Stimulated activated CD8-positive, alpha-beta memory T cell treated with anti-CD3 and anti-CD28 coated beads, Interleukin-7, amount 100 ng/mL, for 1 hour (primary cell): ENCODE results near the gene CFAP92.

Source experiments
- DNase-seq, 2 donors: peaks; one replicate each; pipeline ENCODE4 v3.0.0-alpha.2; 2020; ENCODE audit warnings: low read depth in 2 of 2

The CFAP92 gene

DNA sequence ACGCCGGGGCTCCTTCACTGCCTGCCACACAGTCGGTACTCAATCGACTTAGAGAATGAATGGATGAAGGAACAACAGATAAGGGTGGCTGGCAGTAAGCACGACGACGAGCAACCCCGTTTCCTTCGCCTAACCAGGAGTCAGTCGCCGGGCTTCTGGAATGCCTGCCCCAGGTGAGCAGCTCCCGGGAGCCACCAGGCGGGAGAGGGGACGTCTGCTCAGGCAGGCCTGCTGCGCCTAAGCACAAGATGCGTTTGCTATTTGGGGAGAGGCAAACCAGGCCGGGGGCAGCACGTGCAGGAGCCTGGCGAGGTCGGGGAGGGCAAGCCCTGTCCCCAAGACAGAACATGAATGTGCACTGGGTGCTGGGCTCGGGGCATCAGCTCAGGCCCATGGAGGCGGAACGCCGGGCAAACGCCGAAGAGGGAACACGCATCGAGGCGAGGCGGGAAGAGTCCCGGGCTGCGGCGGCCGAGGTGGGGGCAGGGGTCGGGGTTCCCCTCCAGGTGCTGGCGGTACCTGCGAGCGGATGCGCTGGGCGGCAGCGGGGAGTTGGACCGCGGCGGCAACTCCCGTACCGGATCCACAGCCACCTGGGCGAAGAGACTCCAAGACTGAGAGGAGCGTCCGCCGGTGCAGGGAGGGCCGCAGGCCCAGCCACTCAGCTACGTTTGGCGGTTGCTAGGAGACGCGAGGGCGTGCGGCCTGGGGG, at the start of gene CFAP92:
CFAP92 (minus strand) TSS at position 616 of the 712 bp plus-strand sequence. CDS start 772 bp downstream, outside the sequence.
- peak; percentile 85 for DNase-seq

DNA sequence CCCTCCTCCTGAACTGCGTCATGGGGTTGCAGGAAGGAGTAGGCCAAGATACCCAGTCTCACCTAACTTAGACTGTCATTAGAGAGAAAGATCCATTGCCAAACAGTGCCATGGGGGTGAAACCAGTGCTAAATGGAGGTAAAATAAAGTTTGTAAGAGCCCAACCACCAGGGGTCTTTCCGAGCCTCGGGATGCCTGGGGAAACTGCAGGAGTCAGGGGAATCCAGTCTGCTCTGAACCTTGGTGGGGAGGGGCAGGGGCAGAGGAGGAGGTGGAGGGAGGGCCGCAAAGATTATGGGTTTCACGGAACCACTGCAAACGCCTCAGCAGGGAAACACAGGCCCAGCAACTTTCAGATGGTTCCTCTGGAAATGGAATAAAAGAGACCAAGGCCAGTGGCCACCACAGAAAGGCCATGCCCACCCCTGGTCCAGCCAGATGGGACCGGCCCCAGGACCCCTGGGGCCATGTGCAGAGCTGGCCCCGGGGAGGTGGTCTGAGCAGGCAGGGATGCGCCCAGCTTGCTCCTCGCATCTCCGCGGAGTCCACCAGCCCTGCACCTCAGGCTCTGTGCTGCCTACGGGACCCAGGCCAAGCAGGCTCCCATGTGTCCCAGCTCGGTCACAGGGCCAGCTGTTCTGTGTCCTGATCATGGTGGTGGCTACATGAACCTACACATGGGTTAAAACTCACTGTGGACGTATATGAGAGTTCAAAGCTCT, 46.9 kb upstream of the CFAP92 start:
- DNase-seq, result no peak

DNA sequence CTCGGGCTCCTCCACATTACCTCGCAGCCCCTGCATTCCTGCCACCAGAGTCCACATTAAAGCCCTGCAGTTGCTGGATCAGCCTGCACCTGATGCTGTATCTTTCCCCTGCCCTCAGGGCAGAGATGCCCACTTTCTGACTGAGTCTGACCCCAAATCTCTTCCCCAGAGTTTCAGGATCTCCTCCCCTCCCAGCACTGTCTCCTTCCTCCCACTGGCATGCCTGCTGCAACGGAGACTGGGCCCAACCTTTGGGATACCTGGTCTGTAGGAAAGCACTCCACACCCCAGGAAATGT, 46.1 kb upstream of the CFAP92 start:
- no peak for DNase-seq

DNA sequence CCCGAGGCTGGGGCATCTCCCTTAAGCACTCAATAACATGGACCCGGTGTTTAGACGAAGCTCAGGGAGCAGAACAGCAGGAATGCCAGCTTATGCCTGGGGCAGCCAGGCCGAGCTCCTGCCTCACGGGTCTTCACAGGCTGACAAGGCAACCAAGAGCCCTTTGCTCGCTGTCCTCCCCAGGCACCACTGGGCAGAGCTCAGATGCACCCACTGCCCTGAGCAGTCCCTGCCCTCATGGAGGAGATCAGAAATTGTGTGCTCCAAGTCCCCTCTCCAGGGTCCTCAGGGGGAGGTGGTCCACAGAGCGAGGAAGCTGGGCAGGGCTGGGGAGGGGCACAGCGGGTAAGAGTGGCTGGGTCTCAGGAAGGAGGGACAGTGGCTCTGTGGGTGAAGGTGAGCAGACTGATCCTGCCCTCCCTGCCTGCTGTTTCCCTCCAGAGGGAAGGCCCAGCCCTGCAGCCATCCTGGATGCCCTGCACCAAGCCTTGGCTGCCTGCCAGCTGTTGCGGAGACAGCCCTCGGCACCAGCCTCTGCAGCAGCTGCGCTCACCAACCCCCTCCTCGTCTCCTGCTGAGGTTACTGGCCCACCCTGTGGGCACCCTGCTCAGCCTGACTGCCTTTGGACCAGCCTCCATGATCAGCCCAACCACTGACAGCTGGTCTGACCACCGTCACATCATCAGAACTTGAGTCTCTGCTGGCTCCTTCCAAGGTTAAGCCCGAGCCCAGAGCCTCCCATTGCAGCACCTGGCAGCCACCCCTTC, 45.6 kb upstream of the CFAP92 start:
- DNase-seq, result no peak

GRCh38 chr3:129038121-129038855, 44.4 kb upstream of the CFAP92 start:
- no peak for DNase-seq

GRCh38 chr3:129037093-129037419, 43.2 kb upstream of the CFAP92 start:
- no peak for DNase-seq

GRCh38 chr3:129036222-129037092, 42.6 kb upstream of the CFAP92 start:
- DNase-seq, result no peak

GRCh38 chr3:129035360-129036221, 41.7 kb upstream of the CFAP92 start:
- DNase-seq, result no peak

DNA sequence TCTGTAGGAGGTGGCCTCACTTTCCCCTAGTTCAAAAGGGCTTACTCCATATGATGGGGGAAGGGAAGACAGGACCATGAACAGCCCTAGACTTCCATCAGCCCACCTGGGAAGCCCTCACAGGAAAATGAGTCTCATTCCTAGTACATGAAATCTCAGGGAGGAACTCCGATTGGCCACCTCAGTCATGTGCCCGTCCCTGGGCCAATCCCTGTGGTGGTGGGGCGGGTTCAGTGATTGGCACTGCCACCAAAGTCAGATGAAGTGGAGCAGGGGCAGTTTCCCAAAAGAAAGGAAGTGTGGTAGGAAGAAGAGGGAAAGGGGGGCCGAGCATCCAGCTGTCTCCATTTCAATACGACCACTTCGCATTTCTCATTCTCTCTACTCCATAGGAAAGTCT, 40.8 kb upstream of the CFAP92 start:
- no peak for DNase-seq

DNA sequence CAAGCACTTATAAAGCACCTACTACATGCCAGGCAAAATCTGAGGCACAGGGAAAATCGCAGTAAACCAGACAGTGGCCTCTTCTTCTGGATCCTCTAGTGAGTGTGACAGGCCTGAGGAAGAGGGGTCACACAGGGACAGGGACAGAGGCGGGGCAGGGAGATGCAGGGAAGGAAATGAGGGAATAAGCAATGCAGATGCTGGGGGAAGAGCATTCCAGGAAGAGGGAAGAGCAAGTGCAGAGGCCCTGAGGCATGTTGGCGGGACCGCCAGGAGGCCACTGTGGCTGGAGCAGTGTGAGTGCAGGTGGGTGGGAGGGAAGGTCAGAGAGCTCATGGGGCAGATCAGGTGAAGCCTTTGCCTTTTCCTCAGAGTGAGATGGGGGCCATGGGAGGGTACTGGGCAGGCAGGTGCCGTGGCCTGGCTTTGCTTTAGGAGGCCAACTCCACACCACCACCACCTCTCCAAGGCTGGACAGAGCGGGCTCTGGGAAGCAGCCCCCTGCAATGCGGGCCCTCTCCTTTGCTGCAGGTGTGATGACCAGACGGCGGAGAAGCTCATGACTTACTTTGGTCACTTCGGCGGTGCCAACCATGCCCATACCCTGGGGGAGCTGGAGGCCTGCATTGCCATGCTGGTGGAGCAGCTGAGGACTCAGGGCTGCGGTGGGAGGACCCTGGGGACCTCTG, 39.9 kb upstream of the CFAP92 start:
- no peak for DNase-seq

- DNase-seq, result no peak
These were observed 39.3 kb upstream of the CFAP92 start for GRCh38 chr3:129033151-129033550.

DNA sequence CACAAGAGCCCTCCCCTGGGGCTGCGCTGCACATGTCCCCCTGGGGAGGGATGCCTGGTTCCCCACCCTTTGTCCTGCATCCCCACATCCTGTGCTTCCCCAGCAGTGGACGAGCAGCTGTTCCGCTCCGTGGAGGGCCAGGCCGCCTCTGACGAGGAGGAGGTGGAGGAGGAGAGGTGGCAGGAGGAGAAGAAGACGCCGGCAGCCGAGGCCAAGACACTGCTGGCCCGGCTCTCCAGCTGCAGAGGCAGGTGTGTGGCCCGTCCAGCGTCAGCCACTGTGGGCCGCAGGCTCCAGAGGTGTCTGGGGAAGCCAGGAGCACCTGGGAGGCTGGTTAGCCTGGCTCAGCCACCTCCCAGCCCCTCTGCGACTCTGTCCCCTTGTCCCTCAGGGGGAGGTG, 38.8 kb upstream of the CFAP92 start:
- no peak for DNase-seq

- DNase-seq, result no peak
These were observed 37.8 kb upstream of the CFAP92 start for GRCh38 chr3:129031476-129032215.

DNA sequence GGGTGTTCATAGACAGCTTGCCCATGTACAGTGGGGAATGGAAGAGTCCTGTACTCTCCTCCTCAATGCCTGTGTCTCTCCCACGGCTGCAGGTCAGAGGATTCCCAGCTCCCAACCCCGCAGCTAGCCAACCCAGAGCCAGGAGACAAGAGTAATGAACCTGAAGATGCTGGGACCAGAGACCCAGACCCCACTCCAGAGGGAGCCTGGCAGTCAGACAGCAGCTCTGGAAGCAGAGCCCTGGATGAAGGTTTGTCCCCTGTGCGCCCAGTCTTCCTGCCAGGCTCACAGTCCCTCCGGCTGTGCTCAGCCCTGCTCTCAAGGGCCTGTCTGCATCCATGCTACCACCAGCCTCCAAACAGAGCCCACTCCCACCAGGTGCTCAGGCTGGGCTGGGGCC, 36.7 kb upstream of the CFAP92 start:
- DNase-seq, result no peak

- no peak for DNase-seq
These were observed 35.0 kb upstream of the CFAP92 start for GRCh38 chr3:129028866-129029265.

- no peak for DNase-seq
These were observed 33.6 kb upstream of the CFAP92 start for GRCh38 chr3:129027544-129027880.

- DNase-seq, result peak; percentile 76 to 81
These were observed 33.1 kb upstream of the CFAP92 start for GRCh38 chr3:129026728-129027543.
